A673 (cell line): Measurements from ENCODE around the gene SNRNP70.
"Not testable (repeated sequence)": the region's sequence is repeated elsewhere in the genome, so short reads cannot be mapped to it uniquely, and the experiment has no call there.

Experiments used
- CTCF ChIP-seq: fragments of 300-800, 200-600 bp; sonication (generic); conservative IDR thresholded peaks from 2 replicates; pipeline ENCODE4 v1.5.1; 2017; ENCODE audit warnings: low read depth, mild to moderate bottlenecking, antibody characterized with exemption, low read length, moderate library complexity, mixed read lengths
- EZH2 ChIP-seq: fragments of 200-600 bp; sonication (generic); IDR thresholded peaks from 2 replicates; pipeline ENCODE4 v1.6.1; 2017; ENCODE audit warnings: borderline replicate concordance, low read depth, mild to moderate bottlenecking, mixed read lengths, antibody characterized with exemption, low read length; ENCODE audit not compliant: poor library complexity, severe bottlenecking

GRCh38 chr19:49038111-49038510 is 47.1 kb upstream of the SNRNP70 start:
- TF ChIP-seq CTCF, EZH2: not testable (repeated sequence)
